ENCODE measurements around the gene P2RY6.

The P2RY6 gene, protein sequence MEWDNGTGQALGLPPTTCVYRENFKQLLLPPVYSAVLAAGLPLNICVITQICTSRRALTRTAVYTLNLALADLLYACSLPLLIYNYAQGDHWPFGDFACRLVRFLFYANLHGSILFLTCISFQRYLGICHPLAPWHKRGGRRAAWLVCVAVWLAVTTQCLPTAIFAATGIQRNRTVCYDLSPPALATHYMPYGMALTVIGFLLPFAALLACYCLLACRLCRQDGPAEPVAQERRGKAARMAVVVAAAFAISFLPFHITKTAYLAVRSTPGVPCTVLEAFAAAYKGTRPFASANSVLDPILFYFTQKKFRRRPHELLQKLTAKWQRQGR

GRCh38 chr11:73271936-73272679 is at the start of gene P2RY6:
Gene P2RY6 (plus strand): TSS chr11:73272338. CDS start chr11:73296519, 24,181 bp downstream.
- DNase-seq (ENCODE audit: low read depth) = no peak
- no peak within 1 kb of the TSS for H3K4me3 ChIP-seq (ENCODE audit: low read depth, low read length)
- TF ChIP-seq CTCF (IDR thresholded peaks at IDR 0.05; ENCODE audit: low read depth, low read length, missing control alignments) = no peak
- in situ Hi-C loops (cut with HindIII; ENCODE audit: low sequenced_read_pairs) = no loop called here

- H3K4me3 ChIP-seq (ENCODE audit: low read depth, low read length) = no peak overlapping the region
- in situ Hi-C loops (cut with HindIII; ENCODE audit: low sequenced_read_pairs) = loop anchor here (5.0 kb wide), 1 partner anchor 43 kb away; no protein-coding TSS in a partner anchor
- no peak for TF ChIP-seq CTCF (IDR thresholded peaks at IDR 0.05; ENCODE audit: low read depth, low read length, missing control alignments)
- DNase-seq (ENCODE audit: low read depth) = no peak
These were observed 48.0 kb upstream of the P2RY6 start for GRCh38 chr11:73223998-73224730.

DNA sequence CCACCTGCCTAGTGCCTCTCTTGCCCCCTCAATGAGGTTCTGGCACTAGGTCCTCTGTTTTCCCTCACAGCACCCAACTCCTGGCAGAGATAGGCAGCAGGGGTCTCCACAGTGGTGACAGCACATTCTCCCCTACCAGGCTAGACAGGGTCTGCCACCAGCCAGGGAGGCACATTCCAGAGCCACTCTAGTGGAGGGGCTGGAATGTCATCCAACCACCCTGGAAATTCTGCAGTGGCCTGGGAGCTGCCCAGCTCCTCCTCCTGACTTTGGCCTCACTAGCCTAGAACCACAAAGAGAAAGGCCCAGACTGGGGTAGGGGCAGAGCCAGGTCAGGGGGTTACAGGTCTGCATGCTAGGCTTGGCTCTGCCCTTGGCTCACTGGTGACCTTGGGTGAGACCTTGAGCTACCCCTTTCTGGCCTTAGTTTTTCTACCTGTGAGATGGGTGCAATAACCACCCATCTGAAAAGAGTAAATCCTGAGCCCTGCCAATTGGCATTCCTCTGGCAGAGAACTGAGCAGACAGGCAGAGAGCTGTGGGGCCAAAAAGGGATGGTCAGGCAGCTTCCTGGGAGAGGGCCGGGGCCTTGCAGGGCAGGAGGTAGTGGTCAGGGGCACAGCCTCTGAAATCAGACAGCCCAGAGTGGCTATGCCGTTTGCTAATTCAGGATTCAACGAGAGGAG is 47.0 kb upstream of the P2RY6 start:
- in situ Hi-C loops (cut with HindIII; ENCODE audit: low sequenced_read_pairs) = no loop called here
- DNase-seq (ENCODE audit: low read depth) = no peak
- H3K4me3 ChIP-seq (ENCODE audit: low read depth, low read length) = no peak overlapping the region
- TF ChIP-seq CTCF (IDR thresholded peaks at IDR 0.05; ENCODE audit: low read depth, low read length, missing control alignments) = no peak

- no peak for DNase-seq (ENCODE audit: low read depth)
- in situ Hi-C loops (cut with HindIII; ENCODE audit: low sequenced_read_pairs) = no loop called here
- no peak for TF ChIP-seq CTCF (IDR thresholded peaks at IDR 0.05; ENCODE audit: low read depth, low read length, missing control alignments)
These were observed 46.3 kb upstream of the P2RY6 start for GRCh38 chr11:73225851-73226250.

DNA sequence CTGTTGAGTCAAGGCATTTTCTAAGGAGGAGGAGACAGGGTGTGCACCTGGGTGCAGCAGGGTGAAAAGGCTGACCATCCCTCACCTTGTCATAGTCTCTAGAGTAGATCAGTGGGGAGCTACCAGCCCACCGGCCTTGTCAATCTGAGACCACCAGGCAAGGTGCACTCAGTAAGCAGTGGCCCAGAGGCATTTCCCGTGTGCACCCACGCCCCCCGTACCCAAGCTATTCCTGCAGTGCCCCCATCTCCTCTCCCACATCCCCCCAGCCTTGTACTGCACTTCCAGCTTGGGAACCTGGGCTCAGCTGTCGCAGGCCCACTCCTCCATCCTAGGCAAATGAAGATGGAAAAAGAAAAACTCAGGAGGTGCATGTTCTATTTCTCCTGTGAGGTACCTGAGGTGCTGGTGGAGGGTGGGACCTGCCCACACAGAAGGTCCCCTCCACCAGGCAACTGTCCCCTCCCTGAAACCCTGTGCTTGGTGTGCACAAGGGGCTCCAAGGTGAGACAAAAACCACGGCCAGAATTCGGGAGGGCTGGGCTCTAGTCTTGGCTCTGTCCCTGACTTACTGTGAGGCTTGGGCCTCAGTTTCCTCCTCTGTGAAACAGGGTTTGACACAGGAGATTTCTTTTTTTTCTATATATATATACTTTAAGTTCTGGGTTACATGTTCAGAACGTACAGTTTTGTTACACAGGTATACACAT is 45.7 kb upstream of the P2RY6 start:
- no peak for TF ChIP-seq CTCF (IDR thresholded peaks at IDR 0.05; ENCODE audit: low read depth, low read length, missing control alignments)
- H3K4me3 ChIP-seq (ENCODE audit: low read depth, low read length) = no peak overlapping the region
- DNase-seq (ENCODE audit: low read depth) = no peak
- in situ Hi-C loops (cut with HindIII; ENCODE audit: low sequenced_read_pairs) = no loop called here

More at GRCh38 chr11:73225851-73226250, 46.3 kb upstream of the P2RY6 start:
- no peak overlapping the region for H3K4me3 ChIP-seq (ENCODE audit: low read depth, low read length)
